Activated naive CD4-positive, alpha-beta T cell treated with anti-CD3 and anti-CD28 coated beads, Interleukin-2, amount 50 U/mL, for 24 hours (primary cell): Measurements from ENCODE around the gene CTNNA3.
"Not testable (repeated sequence)": the region's sequence is repeated elsewhere in the genome, so short reads cannot be mapped to it uniquely, and the experiment has no call there.

ENCODE experiments used
- H3K27ac Mint-ChIP-seq: one replicate; pipeline ENCODE4 v1.8.0; 2021; ENCODE audit warnings: mild to moderate bottlenecking, mixed read lengths
- H3K27me3 Mint-ChIP-seq: one replicate; pipeline ENCODE4 v1.8.0; 2021; ENCODE audit warnings: mixed read lengths
- H3K36me3 Mint-ChIP-seq: one replicate; pipeline ENCODE4 v1.8.0; 2021; ENCODE audit warnings: mixed read lengths
- H3K4me1 Mint-ChIP-seq: one replicate; pipeline ENCODE4 v1.8.0; 2021; ENCODE audit warnings: mixed read lengths
- H3K4me3 Mint-ChIP-seq: one replicate; pipeline ENCODE4 v1.8.0; 2021; ENCODE audit warnings: mild to moderate bottlenecking, mixed read lengths
- H3K9me3 Mint-ChIP-seq: one replicate; pipeline ENCODE4 v1.8.0; 2021; ENCODE audit warnings: mixed read lengths

CTNNA3 gene

DNA sequence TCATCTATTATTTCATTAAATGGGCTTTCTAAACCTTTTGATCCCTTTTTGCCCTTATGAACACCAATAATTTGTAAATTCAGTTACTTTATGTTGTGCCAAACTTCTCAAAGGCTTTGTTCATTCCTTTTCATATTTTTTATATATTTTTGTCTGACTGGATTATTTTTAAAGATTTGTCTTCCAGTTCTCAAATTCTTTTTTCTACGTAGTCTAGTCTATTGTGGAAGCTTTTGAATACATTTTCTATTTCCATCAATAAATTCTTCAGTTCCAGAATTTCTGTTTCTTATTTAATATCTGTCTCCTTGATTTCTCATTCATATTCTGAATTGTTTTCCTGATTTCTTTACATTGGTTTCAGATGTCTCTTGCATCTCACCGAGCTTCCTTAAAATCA lies 108.2 kb downstream of the CTNNA3 start:
- Mint-ChIP-seq H3K36me3 (peaks cover 7% of the 10 kb centered on the region), H3K4me3 (no peak overlapping the region), H3K4me1 (no peaks in the 10 kb centered on the region), H3K9me3 (peaks cover 36% of the 10 kb centered on the region), H3K27ac (no peak overlapping the region), H3K27me3 (no peaks in the 10 kb centered on the region)

DNA sequence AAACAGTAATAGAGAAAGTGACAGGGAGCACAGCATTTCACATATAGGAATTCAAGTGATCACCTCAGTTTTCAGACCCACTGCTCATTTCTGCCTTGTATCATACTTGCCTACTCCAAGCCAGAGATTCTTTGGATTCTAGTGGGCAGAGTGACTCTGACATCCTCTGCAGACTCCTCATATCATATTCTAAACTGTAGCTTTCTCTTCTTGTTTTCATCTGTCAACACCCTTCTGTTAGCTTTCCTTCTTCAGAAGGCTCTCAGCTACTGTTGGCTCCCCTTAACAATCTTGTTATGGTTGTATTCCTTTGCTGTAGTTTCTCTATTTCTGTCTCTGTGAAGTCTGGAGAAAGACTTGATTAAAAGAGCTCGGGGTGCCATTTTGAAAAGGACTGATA lies 120.5 kb downstream of the CTNNA3 start:
- no peak overlapping the region for H3K27ac Mint-ChIP-seq
- H3K36me3 Mint-ChIP-seq: no peaks in the 10 kb centered on the region
- H3K9me3 Mint-ChIP-seq: no peaks in the 10 kb centered on the region
- H3K4me3 Mint-ChIP-seq: no peak overlapping the region
- H3K27me3 Mint-ChIP-seq: no peaks in the 10 kb centered on the region
- H3K4me1 Mint-ChIP-seq: no peaks in the 10 kb centered on the region

DNA sequence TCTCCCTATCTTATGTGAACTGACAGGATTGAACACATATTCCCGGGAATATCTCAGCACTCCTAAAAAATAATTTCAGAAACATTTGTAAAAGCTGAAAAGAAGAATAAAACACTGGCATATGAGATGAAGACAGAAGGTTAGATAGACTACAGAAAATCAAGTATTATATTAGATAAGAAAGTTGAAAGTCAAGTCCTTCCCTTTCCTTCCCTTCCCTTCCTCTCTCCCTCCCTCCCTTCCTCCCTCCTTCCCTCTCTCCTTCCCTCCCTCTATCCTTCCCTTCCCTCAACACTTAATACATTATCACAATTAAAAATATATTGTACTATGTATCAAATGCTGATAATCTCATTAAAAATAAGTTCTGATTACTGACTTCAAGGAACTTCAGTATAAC lies 122.5 kb downstream of the CTNNA3 start:
- no peaks in the 10 kb centered on the region for H3K27me3 Mint-ChIP-seq
- no peak overlapping the region for H3K4me3 Mint-ChIP-seq
- no peak overlapping the region for H3K27ac Mint-ChIP-seq
- H3K36me3 Mint-ChIP-seq: no peaks in the 10 kb centered on the region
- H3K9me3 Mint-ChIP-seq: no peaks in the 10 kb centered on the region
- no peaks in the 10 kb centered on the region for H3K4me1 Mint-ChIP-seq

GRCh38 chr10:67571503-67571902 lies 124.5 kb downstream of the CTNNA3 start:
- no peaks in the 10 kb centered on the region for H3K9me3 Mint-ChIP-seq
- no peak overlapping the region for H3K4me3 Mint-ChIP-seq
- no peaks in the 10 kb centered on the region for H3K4me1 Mint-ChIP-seq
- no peaks in the 10 kb centered on the region for H3K27me3 Mint-ChIP-seq
- no peaks in the 10 kb centered on the region for H3K36me3 Mint-ChIP-seq
- H3K27ac Mint-ChIP-seq: no peak overlapping the region

DNA sequence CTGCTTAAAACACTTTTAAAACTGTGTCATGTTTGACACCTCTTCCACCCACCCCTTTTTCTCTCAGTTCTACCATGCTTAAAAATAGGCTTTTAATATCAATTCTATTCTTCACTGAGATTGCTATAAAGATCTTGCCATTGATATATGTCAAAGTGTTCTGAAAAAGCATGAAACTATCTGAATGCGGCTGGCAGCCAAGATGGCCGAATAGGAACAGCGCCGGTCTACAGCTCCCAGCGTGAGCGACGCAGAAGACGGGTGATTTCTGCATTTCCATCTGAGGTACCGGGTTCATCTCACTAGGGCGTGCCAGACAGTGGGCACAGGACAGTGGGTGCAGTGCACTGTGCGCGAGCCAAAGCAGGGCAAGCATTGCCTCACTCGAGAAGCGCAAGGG lies 137.7 kb downstream of the CTNNA3 start:
- not testable (repeated sequence) for H3K36me3 Mint-ChIP-seq, H3K27ac Mint-ChIP-seq, H3K9me3 Mint-ChIP-seq, H3K4me3 Mint-ChIP-seq, H3K27me3 Mint-ChIP-seq, H3K4me1 Mint-ChIP-seq

GRCh38 chr10:67553254-67553653 lies 142.7 kb downstream of the CTNNA3 start:
- Mint-ChIP-seq H3K27me3 (no peaks in the 10 kb centered on the region), H3K36me3 (peaks cover under 1% of the 10 kb centered on the region), H3K4me1 (no peaks in the 10 kb centered on the region), H3K9me3 (no peaks in the 10 kb centered on the region), H3K27ac (no peak overlapping the region), H3K4me3 (no peak overlapping the region)

GRCh38 chr10:67550838-67551402 lies 145.1 kb downstream of the CTNNA3 start:
- H3K4me3 Mint-ChIP-seq: no peak overlapping the region
- H3K27ac Mint-ChIP-seq: no peak overlapping the region
- no peaks in the 10 kb centered on the region for H3K9me3 Mint-ChIP-seq
- H3K27me3 Mint-ChIP-seq: no peaks in the 10 kb centered on the region
- no peaks in the 10 kb centered on the region for H3K36me3 Mint-ChIP-seq
- no peaks in the 10 kb centered on the region for H3K4me1 Mint-ChIP-seq

DNA sequence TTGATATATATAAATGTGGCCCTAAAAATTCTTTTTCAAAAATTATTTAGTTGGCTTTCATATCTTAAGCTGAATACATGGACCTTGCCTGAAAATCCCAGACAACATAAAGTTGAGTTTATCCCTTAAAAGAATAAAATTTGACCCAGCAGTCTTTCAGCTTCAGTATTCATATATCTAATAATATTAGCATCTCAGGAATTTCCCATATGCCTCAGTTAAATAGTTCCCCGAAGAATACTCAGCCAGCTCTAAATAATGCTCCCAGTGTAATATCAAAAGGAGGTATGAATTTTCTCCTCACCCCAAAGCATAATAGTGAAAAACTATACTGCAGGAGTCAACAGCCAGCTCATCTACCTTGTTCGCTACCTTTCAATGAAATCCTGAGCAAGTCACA lies 145.9 kb downstream of the CTNNA3 start:
- Mint-ChIP-seq H3K4me3 (no peak overlapping the region), H3K27ac (no peak overlapping the region), H3K9me3 (no peaks in the 10 kb centered on the region), H3K4me1 (no peaks in the 10 kb centered on the region), H3K27me3 (no peaks in the 10 kb centered on the region), H3K36me3 (no peaks in the 10 kb centered on the region)

DNA sequence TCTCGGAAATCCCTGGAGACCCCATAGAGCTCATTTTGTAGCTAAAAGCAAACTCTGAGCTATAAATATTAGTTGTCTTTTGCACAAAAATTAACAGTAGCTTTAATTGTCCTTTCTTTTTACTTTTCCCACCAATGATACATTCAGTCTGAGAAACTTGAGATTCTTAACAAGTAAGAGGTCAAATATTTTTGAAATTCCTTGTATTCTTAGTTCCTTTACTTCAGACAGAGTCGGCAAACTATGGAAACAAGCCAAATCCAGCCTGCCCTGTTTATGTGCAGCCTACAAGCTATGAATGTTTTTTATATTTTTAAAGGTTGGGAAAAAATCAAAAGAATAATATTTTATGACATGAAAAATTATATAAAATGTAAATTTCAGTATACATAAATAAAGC lies 146.6 kb downstream of the CTNNA3 start:
- Mint-ChIP-seq H3K27me3 (no peaks in the 10 kb centered on the region), H3K4me3 (no peak overlapping the region), H3K27ac (no peak overlapping the region), H3K9me3 (no peaks in the 10 kb centered on the region), H3K4me1 (no peaks in the 10 kb centered on the region), H3K36me3 (no peaks in the 10 kb centered on the region)

DNA sequence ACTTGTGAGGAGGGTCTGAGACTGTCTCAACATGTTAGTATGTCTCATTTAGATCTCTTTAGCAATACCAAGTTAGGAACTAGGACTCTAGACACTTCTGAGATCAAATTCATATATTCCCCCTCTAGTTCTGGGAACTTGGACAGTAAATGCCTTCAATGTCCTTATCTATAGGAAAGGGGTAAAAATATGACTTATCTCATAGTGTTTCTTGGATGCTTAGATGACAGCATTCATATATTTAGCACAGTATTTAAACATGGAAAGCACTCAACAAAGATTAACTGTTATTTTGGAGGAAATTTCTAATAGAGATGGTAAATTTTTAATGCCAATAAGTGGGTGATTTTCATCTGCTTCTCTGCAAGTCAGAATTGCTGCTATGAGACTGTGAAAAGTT lies 154.6 kb downstream of the CTNNA3 start:
- no peaks in the 10 kb centered on the region for H3K36me3 Mint-ChIP-seq
- H3K4me1 Mint-ChIP-seq: peaks cover 12% of the 10 kb centered on the region
- no peaks in the 10 kb centered on the region for H3K27me3 Mint-ChIP-seq
- H3K4me3 Mint-ChIP-seq: no peak overlapping the region
- no peaks in the 10 kb centered on the region for H3K9me3 Mint-ChIP-seq
- no peak overlapping the region for H3K27ac Mint-ChIP-seq

DNA sequence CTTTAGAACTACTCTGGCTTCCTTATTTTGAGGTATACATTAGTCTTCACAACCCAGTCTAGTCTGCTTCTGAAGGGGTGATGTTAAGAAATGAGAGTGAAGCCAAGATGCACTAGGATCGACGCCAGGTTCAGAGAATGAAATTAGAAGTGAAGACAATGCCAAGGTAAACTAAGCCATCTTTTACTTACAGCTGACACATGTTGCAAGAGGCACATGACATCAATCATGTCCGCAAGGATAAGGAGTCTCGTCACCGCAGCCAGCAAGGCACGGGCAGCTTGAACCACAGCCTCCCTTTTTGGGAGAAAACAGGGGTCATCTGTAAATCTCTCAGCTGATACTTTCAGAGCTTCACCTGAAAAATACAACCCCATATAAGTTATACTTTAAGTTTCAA lies 156.7 kb downstream of the CTNNA3 start:
- Mint-ChIP-seq H3K4me3 (no peak overlapping the region), H3K27ac (no peak overlapping the region), H3K9me3 (no peaks in the 10 kb centered on the region), H3K27me3 (peaks cover 1% of the 10 kb centered on the region), H3K4me1 (peaks cover 17% of the 10 kb centered on the region), H3K36me3 (no peaks in the 10 kb centered on the region)

- no peaks in the 10 kb centered on the region for H3K36me3 Mint-ChIP-seq
- no peak overlapping the region for H3K4me3 Mint-ChIP-seq
- H3K4me1 Mint-ChIP-seq: peaks cover 17% of the 10 kb centered on the region
- no peak overlapping the region for H3K27ac Mint-ChIP-seq
- no peaks in the 10 kb centered on the region for H3K9me3 Mint-ChIP-seq
- H3K27me3 Mint-ChIP-seq: peaks cover 7% of the 10 kb centered on the region
Observed at GRCh38 chr10:67537906-67538305, 158.1 kb downstream of the CTNNA3 start.

DNA sequence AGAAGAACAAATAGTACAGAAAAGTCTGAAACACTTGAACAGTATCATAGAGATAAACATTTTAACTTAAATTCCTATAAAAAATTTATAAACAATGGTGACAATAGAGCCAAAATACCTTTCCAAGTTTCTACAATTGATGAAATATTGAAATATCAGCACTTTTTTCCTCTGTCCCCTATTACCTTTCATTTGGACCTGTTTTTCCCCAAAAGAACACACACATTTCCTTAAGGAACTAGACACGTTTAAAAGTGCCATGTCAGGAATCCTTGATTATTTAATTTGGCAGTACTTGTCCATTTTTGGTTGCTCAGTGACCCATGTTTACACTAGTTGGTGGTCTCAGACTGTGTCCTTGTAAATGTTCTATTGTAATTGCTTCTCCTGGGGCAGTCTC lies 162.6 kb downstream of the CTNNA3 start:
- no peaks in the 10 kb centered on the region for H3K9me3 Mint-ChIP-seq
- no peak overlapping the region for H3K4me3 Mint-ChIP-seq
- peaks cover 13% of the 10 kb centered on the region for H3K27me3 Mint-ChIP-seq
- H3K36me3 Mint-ChIP-seq: peaks cover 3% of the 10 kb centered on the region
- H3K27ac Mint-ChIP-seq: no peak overlapping the region
- H3K4me1 Mint-ChIP-seq: peaks cover 17% of the 10 kb centered on the region

GRCh38 chr10:67530990-67531389 lies 165.0 kb downstream of the CTNNA3 start:
- not testable (repeated sequence) for H3K9me3 Mint-ChIP-seq, H3K4me1 Mint-ChIP-seq, H3K4me3 Mint-ChIP-seq, H3K27ac Mint-ChIP-seq, H3K36me3 Mint-ChIP-seq
- peaks cover 13% of the 10 kb centered on the region for H3K27me3 Mint-ChIP-seq

GRCh38 chr10:67527351-67527750 lies 168.6 kb downstream of the CTNNA3 start:
- Mint-ChIP-seq H3K27me3 (peaks cover 7% of the 10 kb centered on the region), H3K9me3 (no peaks in the 10 kb centered on the region)

GRCh38 chr10:67521546-67521945 lies 174.4 kb downstream of the CTNNA3 start:
- no peak overlapping the region for H3K4me3 Mint-ChIP-seq
- H3K36me3 Mint-ChIP-seq: no peaks in the 10 kb centered on the region
- no peak overlapping the region for H3K27ac Mint-ChIP-seq
- no peaks in the 10 kb centered on the region for H3K4me1 Mint-ChIP-seq
- H3K27me3 Mint-ChIP-seq: no peaks in the 10 kb centered on the region
- H3K9me3 Mint-ChIP-seq: no peaks in the 10 kb centered on the region

More at GRCh38 chr10:67527351-67527750, 168.6 kb downstream of the CTNNA3 start:
- Mint-ChIP-seq H3K27ac (no peak overlapping the region), H3K4me1 (no peaks in the 10 kb centered on the region), H3K36me3 (peaks cover 3% of the 10 kb centered on the region), H3K4me3 (no peak overlapping the region)

- H3K27me3 Mint-ChIP-seq: no peaks in the 10 kb centered on the region
- H3K36me3 Mint-ChIP-seq: no peaks in the 10 kb centered on the region
- no peaks in the 10 kb centered on the region for H3K4me1 Mint-ChIP-seq
Observed at GRCh38 chr10:67520924-67521520, 175.0 kb downstream of the CTNNA3 start.

More at GRCh38 chr10:67520924-67521520, 175.0 kb downstream of the CTNNA3 start:
- Mint-ChIP-seq H3K9me3 (no peaks in the 10 kb centered on the region), H3K4me3 (no peak overlapping the region), H3K27ac (no peak overlapping the region)
